ENCODE data around the gene OPTC. TPM values are rescaled to one million over a fixed set of nuclear protein-coding genes. Genes with fewer than 3 reads are reported as not detected.

OPTC gene
- total RNA-seq, 2 experiments from 2014 or later: not detected

DNA sequence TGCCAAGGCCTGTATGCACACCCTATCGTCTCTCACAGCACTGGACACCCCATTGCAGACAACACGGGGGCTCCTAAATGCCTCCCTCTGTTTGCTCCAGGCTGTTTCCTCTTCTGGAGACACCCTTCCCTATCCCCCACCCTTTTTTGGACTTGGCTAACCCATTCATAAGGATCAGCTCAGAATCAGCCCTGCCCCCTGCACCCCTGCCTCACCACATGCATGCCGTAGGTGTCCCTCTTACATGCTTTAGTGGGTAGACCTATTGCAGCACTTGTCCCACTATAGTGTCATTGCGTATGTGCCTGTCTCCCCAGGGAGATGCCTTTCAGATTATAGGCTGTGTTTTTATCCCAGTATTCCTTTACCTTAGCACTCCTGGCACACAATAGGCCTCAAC, 30.9 kb downstream of the OPTC start:
- peaks cover 2% of the 10 kb centered on the region for H3K4me1 Mint-ChIP-seq
- ChIA-PET POLR2A (no interaction called here), CTCF (no interaction called here)
- DNase-seq: no peak
- no peaks in the 10 kb centered on the region for H3K27me3 Mint-ChIP-seq
- H3K4me3 Mint-ChIP-seq: no peak overlapping the region
- H3K27ac Mint-ChIP-seq: no peak overlapping the region
- H3K9me3 Mint-ChIP-seq: no peaks in the 10 kb centered on the region
- H3K36me3 Mint-ChIP-seq (ENCODE audit: low read depth): no peaks in the 10 kb centered on the region

DNA sequence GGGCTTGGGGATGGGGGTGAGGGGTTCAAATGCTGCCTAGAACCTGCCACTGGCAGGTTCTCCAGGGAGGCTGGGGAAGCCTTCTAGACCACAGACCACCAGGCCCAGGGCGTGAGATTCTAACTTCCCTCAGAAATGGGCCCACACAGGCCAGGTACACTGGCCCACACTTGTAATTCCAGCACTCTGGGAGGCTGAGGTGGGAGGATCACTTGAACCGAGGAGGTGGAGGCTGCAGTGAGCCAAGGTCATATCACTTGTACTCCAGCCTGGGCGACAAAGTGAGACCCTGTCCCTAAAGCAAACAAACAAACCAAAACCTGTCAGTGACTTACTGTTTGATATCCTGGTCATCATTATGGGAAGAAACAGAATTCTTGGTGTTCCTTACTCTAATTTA, 31.7 kb downstream of the OPTC start:
- H3K4me3 Mint-ChIP-seq: no peak overlapping the region
- no peaks in the 10 kb centered on the region for H3K27me3 Mint-ChIP-seq
- no peaks in the 10 kb centered on the region for H3K36me3 Mint-ChIP-seq (ENCODE audit: low read depth)
- H3K4me1 Mint-ChIP-seq: peaks cover 2% of the 10 kb centered on the region
- POLR2A ChIA-PET: interaction anchor here (0.9 kb wide), 1 partner anchor 11 kb away, joined by 3 read pairs; no protein-coding TSS in a partner anchor
- H3K9me3 Mint-ChIP-seq: no peaks in the 10 kb centered on the region
- DNase-seq: no peak
- no peak overlapping the region for H3K27ac Mint-ChIP-seq
- CTCF ChIA-PET: interaction anchor here (1.6 kb wide), 1 partner anchor 258 kb away, joined by 3 read pairs; no protein-coding TSS in a partner anchor

DNA sequence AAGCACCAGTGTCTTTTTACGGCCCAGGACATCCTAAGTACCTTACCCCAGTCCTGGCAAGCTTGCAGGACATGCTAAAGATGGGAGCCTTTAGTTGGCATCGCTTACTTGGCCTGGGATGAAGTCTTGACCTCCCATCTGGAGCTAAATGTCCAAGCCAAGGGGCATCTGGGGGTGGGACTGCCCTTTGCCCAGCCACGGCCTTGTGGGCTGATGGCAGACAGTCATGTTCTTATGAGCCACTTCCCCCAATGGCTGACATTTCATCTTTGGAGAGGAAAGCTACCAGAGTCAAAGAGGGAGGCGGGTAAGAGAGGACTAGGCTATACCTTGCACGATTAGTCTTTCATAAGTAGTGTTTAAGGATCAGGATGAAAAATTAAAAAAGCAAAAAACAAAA, 32.2 kb downstream of the OPTC start:
- POLR2A ChIA-PET: interaction anchor here (0.9 kb wide), 1 partner anchor 11 kb away, joined by 3 read pairs; no protein-coding TSS in a partner anchor
- CTCF ChIA-PET: interaction anchor here (0.5 to 1.6 kb wide), 2 partner anchors 47 to 259 kb away, joined by 3 to 4 read pairs; no protein-coding TSS in a partner anchor
- H3K36me3 Mint-ChIP-seq (ENCODE audit: low read depth): no peaks in the 10 kb centered on the region
- DNase-seq: no peak
- no peaks in the 10 kb centered on the region for H3K9me3 Mint-ChIP-seq
- H3K4me1 Mint-ChIP-seq: peaks cover 2% of the 10 kb centered on the region
- H3K4me3 Mint-ChIP-seq: no peak overlapping the region
- H3K27ac Mint-ChIP-seq: no peak overlapping the region
- no peaks in the 10 kb centered on the region for H3K27me3 Mint-ChIP-seq

DNA sequence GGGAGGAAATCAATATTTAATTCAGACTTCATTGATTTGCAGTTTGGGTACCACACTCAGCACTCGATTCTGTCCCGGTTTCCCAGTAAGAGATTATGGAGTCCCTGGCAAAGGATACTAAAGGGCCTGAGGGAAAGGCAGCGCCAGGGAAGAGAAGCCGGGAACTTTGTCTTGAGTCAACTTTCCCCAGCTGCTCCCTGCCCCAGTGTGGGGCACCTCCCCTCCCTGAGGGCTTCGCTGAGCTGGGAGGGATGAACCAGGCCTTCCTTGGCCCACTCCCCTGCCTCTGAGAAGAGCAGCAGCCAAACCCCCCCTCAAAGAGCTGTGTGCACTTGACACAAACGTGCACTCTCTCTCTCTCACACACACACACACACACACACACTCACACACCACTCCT, 32.6 kb downstream of the OPTC start:
- H3K4me1 Mint-ChIP-seq: peaks cover 2% of the 10 kb centered on the region
- CTCF ChIA-PET: interaction anchor here (0.5 to 1.6 kb wide), 2 partner anchors 47 to 259 kb away, joined by 3 to 4 read pairs; no protein-coding TSS in a partner anchor
- DNase-seq: no peak
- no peaks in the 10 kb centered on the region for H3K36me3 Mint-ChIP-seq (ENCODE audit: low read depth)
- POLR2A ChIA-PET: no interaction called here
- no peak overlapping the region for H3K4me3 Mint-ChIP-seq
- no peaks in the 10 kb centered on the region for H3K27me3 Mint-ChIP-seq
- H3K9me3 Mint-ChIP-seq: no peaks in the 10 kb centered on the region
- H3K27ac Mint-ChIP-seq: no peak overlapping the region

DNA sequence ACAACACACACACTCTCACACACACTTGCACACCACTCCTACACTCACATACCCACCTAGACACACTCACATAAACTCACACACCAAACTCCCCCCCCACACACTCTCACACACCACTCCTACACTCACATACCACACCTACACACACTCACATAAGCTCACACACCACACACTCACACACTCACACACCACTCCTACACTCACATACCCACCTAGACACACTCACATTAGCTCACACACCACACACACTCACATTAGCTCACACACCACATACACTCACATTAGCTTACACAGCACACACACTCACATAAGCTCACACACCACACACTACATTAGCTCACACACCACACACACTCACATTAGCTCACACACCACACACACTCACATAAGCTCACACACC, 33.1 kb downstream of the OPTC start:
- no peak overlapping the region for H3K4me3 Mint-ChIP-seq
- H3K9me3 Mint-ChIP-seq: no peaks in the 10 kb centered on the region
- no peak for DNase-seq
- ChIA-PET CTCF (interaction anchor here (0.5 to 1.6 kb wide), 2 partner anchors 48 to 260 kb away, joined by 3 to 4 read pairs; no protein-coding TSS in a partner anchor), POLR2A (no interaction called here)
- H3K36me3 Mint-ChIP-seq (ENCODE audit: low read depth): no peaks in the 10 kb centered on the region
- H3K27ac Mint-ChIP-seq: no peak overlapping the region
- H3K27me3 Mint-ChIP-seq: no peaks in the 10 kb centered on the region
- peaks cover 2% of the 10 kb centered on the region for H3K4me1 Mint-ChIP-seq

DNA sequence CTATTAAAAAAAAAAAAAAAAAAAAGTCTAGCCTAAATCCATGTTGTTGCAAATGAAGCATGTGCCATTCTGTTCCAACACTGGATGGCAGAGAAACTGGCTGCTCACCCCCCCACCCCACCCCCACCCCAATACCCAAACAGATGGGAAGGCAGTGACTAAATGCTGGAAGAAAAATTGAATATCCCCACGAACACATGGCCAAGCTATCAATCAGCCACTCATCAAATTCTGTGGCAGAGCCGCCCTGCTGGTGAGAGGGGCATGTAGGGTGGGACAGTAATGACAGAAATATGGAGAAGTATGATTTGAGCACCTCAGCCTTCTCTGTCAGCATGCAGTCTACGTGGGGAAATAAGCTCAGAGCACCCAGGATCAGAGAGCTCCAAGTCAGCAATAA, 34.1 kb downstream of the OPTC start:
- no peaks in the 10 kb centered on the region for H3K27me3 Mint-ChIP-seq
- H3K27ac Mint-ChIP-seq: no peak overlapping the region
- DNase-seq: no peak
- H3K36me3 Mint-ChIP-seq (ENCODE audit: low read depth): no peaks in the 10 kb centered on the region
- peaks cover 2% of the 10 kb centered on the region for H3K4me1 Mint-ChIP-seq
- ChIA-PET CTCF (interaction anchor here (0.7 kb wide), 1 partner anchor 1332 kb away, joined by 4 read pairs; no protein-coding TSS in a partner anchor), POLR2A (no interaction called here)
- H3K9me3 Mint-ChIP-seq: no peaks in the 10 kb centered on the region
- H3K4me3 Mint-ChIP-seq: no peak overlapping the region

DNA sequence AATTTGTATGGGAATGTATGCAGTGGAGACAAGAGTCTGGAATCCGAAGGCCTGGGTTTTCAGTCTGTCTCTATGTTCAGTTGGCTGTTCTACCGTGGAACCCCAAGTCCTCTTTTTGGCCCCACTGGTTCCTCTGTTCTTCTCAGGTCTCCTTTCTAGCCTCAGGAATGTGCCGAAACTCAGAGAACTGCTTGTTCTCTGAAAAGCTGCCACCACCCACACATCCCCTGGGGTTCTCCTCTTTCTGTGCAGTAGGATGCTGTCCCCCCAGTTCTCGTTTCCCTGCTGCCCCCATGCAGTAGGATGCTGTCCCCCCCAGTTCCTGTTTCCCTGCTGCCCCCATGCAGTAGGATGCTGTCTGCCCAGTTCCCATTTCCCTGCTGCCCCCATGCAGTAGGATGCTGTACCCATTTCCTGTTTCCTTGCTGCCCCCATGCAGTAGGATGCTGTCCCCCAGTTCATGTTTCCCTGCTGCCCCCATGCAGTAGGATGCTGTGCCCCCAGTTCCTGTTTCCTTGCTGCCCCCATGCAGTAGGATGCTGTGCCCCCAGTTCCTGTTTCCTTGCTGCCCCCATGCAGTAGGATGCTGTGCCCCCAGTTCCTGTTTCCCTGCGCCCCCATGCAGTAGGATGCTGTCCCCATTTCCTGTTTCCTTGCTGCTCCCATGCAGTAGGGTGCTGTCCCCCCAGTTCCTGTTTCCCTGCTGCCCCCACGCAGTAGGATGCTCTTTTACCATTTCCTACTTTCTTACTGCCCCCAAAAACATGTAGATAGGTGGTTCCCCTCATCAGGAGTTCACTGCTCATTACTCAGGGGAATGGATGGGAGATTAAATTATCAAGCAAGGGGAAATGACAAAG, 35.3 kb downstream of the OPTC start:
- H3K27ac Mint-ChIP-seq: no peak overlapping the region
- no peaks in the 10 kb centered on the region for H3K9me3 Mint-ChIP-seq
- no peaks in the 10 kb centered on the region for H3K27me3 Mint-ChIP-seq
- peaks cover 2% of the 10 kb centered on the region for H3K4me1 Mint-ChIP-seq
- ChIA-PET CTCF (no interaction called here), POLR2A (no interaction called here)
- no peak for DNase-seq
- H3K4me3 Mint-ChIP-seq: no peak overlapping the region
- no peaks in the 10 kb centered on the region for H3K36me3 Mint-ChIP-seq (ENCODE audit: low read depth)

DNA sequence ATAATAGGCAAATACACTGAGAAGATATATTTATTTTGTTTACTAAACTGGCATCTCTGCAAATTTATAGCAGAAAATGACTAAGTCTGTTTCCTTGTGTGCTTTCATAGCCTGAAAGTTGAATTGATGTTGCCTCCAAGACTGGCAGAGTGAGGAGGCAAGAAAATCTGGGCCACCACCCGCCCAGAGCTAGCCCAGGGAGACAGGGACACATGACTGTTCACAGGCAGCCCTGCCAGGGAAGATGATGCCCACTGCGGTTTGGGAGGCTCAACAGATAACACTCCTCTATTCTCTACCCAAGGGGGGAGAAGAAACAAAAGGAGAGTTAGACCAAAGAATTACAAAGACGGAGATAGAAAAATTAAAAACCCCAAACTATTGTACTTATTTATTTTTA, 37.1 kb downstream of the OPTC start:
- H3K9me3 Mint-ChIP-seq: no peaks in the 10 kb centered on the region
- POLR2A ChIA-PET: no interaction called here
- CTCF ChIA-PET: no interaction called here
- H3K27ac Mint-ChIP-seq: no peak overlapping the region
- no peaks in the 10 kb centered on the region for H3K27me3 Mint-ChIP-seq
- peaks cover 2% of the 10 kb centered on the region for H3K4me1 Mint-ChIP-seq
- H3K4me3 Mint-ChIP-seq: no peak overlapping the region
- H3K36me3 Mint-ChIP-seq (ENCODE audit: low read depth): no peaks in the 10 kb centered on the region
- no peak for DNase-seq

DNA sequence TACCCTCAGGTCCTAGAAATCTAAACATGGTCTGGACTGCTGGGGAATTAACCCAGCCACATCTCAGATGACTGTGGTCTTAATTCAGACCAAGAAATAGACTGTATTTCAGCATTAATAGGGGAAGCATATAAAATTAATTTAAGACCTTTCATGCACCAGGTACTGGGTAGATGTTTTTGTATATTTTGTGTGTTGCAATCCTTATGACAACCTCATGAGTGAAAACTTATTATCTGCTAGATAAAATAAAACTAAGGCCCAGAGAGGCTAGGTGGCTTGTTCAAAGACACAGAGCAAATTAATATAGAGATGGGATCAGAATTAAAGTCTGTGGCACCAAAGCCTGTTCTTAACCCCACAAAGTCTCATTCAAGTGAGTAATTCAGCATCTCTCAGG, 40.1 kb downstream of the OPTC start:
- H3K36me3 Mint-ChIP-seq (ENCODE audit: low read depth): no peaks in the 10 kb centered on the region
- CTCF ChIA-PET: no interaction called here
- H3K27me3 Mint-ChIP-seq: peaks cover 9% of the 10 kb centered on the region
- DNase-seq: no peak
- no peak overlapping the region for H3K27ac Mint-ChIP-seq
- H3K4me1 Mint-ChIP-seq: peaks cover 2% of the 10 kb centered on the region
- POLR2A ChIA-PET: no interaction called here
- no peaks in the 10 kb centered on the region for H3K9me3 Mint-ChIP-seq
- no peak overlapping the region for H3K4me3 Mint-ChIP-seq

DNA sequence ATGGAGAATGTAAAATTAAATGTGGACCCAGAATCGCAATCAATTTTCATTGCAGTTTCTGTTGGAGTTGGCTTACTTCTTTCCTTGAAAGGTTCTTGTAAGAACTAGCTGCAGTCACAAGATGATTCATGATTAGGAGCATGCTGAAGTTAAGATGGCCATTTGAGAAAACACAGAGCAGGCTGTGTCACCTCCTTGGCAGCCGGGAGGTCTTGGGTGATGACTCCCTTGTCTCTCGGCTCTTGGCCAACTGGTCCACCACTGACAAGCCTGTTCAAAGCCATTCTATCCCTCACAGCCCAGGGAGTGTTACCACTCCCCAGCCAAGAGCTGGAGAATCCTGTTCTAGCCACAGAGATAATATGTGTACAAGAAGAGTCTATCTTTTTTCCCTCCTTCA, 40.6 kb downstream of the OPTC start:
- H3K4me3 Mint-ChIP-seq: no peak overlapping the region
- no peaks in the 10 kb centered on the region for H3K36me3 Mint-ChIP-seq (ENCODE audit: low read depth)
- H3K9me3 Mint-ChIP-seq: no peaks in the 10 kb centered on the region
- ChIA-PET POLR2A (no interaction called here), CTCF (no interaction called here)
- H3K4me1 Mint-ChIP-seq: peaks cover under 1% of the 10 kb centered on the region
- DNase-seq: no peak
- peaks cover 9% of the 10 kb centered on the region for H3K27me3 Mint-ChIP-seq
- no peak overlapping the region for H3K27ac Mint-ChIP-seq

DNA sequence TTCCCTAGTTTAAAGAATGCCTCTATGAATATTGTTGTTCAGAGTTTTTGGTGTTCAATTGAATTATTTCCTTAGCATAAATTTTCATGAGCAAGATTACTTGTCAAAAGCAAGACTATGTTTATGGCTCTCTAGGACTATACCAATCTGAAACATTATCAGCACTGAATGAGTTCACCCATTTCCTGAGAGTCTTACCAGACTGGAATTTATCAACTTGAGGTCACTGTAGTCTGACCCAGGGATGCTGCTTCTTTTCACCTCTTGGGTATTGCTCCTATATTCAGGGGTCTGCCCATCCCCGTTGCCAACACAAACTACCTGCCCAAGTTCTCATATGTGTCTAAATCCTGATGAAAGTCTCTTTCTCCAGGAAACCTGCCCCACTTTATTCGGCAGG, 42.6 kb downstream of the OPTC start:
- Mint-ChIP-seq H3K4me3 (no peak overlapping the region), H3K27ac (no peak overlapping the region), H3K27me3 (peaks cover 12% of the 10 kb centered on the region), H3K9me3 (no peaks in the 10 kb centered on the region), H3K36me3 (ENCODE audit: low read depth) (no peaks in the 10 kb centered on the region), H3K4me1 (no peaks in the 10 kb centered on the region)
- DNase-seq: no peak
- ChIA-PET POLR2A (no interaction called here), CTCF (no interaction called here)

DNA sequence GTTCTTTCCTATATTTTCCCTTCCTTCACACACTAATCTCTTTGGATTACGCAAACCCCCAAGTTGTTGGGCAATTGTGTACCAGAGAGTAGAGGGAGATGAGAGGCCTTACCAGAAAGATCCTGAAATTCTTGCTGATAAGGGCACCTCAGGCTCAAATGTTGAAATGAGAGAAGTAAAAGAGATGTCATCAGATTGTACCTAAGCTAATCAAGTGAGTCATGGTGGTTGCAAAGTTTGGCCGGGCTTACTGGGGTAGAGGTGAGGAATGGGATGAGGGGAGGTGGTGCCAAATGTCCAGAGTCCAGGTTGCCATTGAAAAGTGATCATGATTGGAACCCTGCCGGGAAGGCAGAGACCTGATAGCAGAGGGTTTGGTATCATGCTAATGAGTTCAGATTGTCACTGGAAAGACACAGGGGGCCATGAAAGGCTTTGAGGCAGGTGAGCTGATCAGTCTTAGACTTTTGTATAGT, 43.1 kb downstream of the OPTC start:
- ChIA-PET POLR2A (no interaction called here), CTCF (no interaction called here)
- H3K27ac Mint-ChIP-seq: no peak overlapping the region
- DNase-seq: no peak
- no peaks in the 10 kb centered on the region for H3K4me1 Mint-ChIP-seq
- no peaks in the 10 kb centered on the region for H3K36me3 Mint-ChIP-seq (ENCODE audit: low read depth)
- peaks cover 12% of the 10 kb centered on the region for H3K27me3 Mint-ChIP-seq
- H3K9me3 Mint-ChIP-seq: no peaks in the 10 kb centered on the region
- H3K4me3 Mint-ChIP-seq: no peak overlapping the region

DNA sequence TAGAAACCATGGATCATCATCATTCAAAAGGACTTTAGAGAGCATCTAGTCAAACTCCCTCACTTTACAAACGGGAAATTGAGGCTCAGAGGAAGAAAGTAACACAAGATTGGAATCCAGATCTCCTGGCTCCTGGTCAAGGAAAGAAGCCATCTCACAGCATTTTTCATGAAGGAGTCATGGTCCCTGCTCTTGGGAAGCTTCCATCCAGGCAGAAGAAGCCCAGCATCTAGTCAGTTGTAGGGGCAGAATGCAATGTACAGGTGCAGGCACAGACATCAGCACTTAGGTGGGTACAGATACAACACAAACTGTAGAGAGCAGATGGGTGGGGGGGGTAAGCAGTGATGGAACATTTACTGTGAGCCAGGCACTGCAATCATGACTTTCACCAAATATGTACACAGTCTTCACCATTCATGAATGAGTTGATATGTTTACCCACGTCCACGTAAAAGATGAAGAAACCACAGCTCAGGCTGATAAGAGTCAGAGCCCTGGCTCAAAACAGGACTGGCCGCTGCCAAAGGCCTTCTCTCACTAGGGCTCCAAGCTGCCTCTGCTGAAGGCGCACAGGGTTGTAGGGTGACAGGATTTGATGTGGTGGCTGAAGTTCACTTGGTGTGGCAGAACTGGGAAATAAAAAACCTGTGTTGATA, 44.0 kb downstream of the OPTC start:
- H3K4me3 Mint-ChIP-seq: no peak overlapping the region
- CTCF ChIA-PET: no interaction called here
- no peaks in the 10 kb centered on the region for H3K36me3 Mint-ChIP-seq (ENCODE audit: low read depth)
- DNase-seq: no peak
- peaks cover 12% of the 10 kb centered on the region for H3K27me3 Mint-ChIP-seq
- no peaks in the 10 kb centered on the region for H3K4me1 Mint-ChIP-seq
- POLR2A ChIA-PET: no interaction called here
- no peaks in the 10 kb centered on the region for H3K9me3 Mint-ChIP-seq
- H3K27ac Mint-ChIP-seq: no peak overlapping the region

All from activated CD4-positive, alpha-beta memory T cell treated with anti-CD3 and anti-CD28 coated beads, Interleukin-2, amount 10 ng/mL, durations not matched to agents 7 days and 5 days (primary cell).